Activated B cell treated with CpG ODN at 0.5 μM for 24 hours (primary cell): ENCODE measurements around the gene ANKFY1. TPM values are rescaled to one million over a fixed set of nuclear protein-coding genes. Genes with fewer than 3 reads are reported as not detected.

Experiments used
- ATAC-seq: fragments of 200-7000 bp; cut with Tn5 transposase; one replicate; pipeline ENCODE4 v1.10.0; 2021; ENCODE audit warnings: low read depth, mild to moderate bottlenecking, moderate library complexity
- CTCF ChIA-PET: fragments of 350-600 bp; sonication (Branson Sonifier 250); formaldehyde crosslinking; loops from one replicate; lab custom pipeline; 2021; ENCODE audit warnings: antibody characterized with exemption; lab: Charles Lee
- POLR2A ChIA-PET: fragments of 350-600 bp; sonication (Branson Sonifier 250); formaldehyde crosslinking; loops from one replicate; lab custom pipeline; 2021; ENCODE audit warnings: antibody characterized with exemption; lab: Charles Lee
- DNase-seq: peaks from one replicate; pipeline ENCODE4 v3.0.0; 2022
- H3K27ac Mint-ChIP-seq: one replicate; pipeline ENCODE4 v1.8.0; 2020; ENCODE audit warnings: mixed read lengths
- H3K27me3 Mint-ChIP-seq: one replicate; pipeline ENCODE4 v1.8.0; 2021; ENCODE audit warnings: mixed read lengths
- H3K36me3 Mint-ChIP-seq: one replicate; pipeline ENCODE4 v1.8.0; 2021; ENCODE audit warnings: low read depth, mixed read lengths
- H3K4me1 Mint-ChIP-seq: one replicate; pipeline ENCODE4 v1.8.0; 2021; ENCODE audit warnings: mixed read lengths
- H3K4me3 Mint-ChIP-seq: one replicate; pipeline ENCODE4 v1.8.0; 2020; ENCODE audit warnings: mild to moderate bottlenecking, mixed read lengths
- H3K9me3 Mint-ChIP-seq: one replicate; pipeline ENCODE4 v1.8.0; 2020; ENCODE audit warnings: mixed read lengths
- CTCF ChIP-seq: fragments of 200-600 bp; IDR thresholded peaks from one replicate; pipeline ENCODE4 v1.8.0; 2022; ENCODE audit warnings: antibody characterized with exemption, mild to moderate bottlenecking
- intact Hi-C: fragments of 100-400 bp; cut with micrococcal nuclease; formaldehyde crosslinking; loops from one replicate; pipeline ENCODE4 v1.15.1; 2024
- total RNA-seq: library from RNA; stranded (reverse); gene quantifications from 2 replicates; pipeline ENCODE4 v1.2.3, GENCODE V29; 2022

The ANKFY1 gene
- total RNA-seq, 1 donor from 2014 or later, result 50.2 TPM

GRCh38 chr17:4270736-4271135 is 7.0 kb upstream of the ANKFY1 start:
- ChIA-PET POLR2A (no interaction called here), CTCF (no interaction called here)
- DNase-seq (no peak), ATAC-seq (no peak)
- Mint-ChIP-seq H3K9me3 (no peaks in the 10 kb centered on the region), H3K27me3 (no peaks in the 10 kb centered on the region), H3K36me3 (peaks cover 42% of the 10 kb centered on the region), H3K4me1 (no peaks in the 10 kb centered on the region), H3K4me3 (no peak overlapping the region), H3K27ac (no peak overlapping the region)
- intact Hi-C loops, result no loop called here
- TF ChIP-seq CTCF, result no peak

GRCh38 chr17:4269915-4270314 is 6.1 kb upstream of the ANKFY1 start:
- Mint-ChIP-seq H3K4me1 (peaks cover 2% of the 10 kb centered on the region), H3K9me3 (no peaks in the 10 kb centered on the region), H3K36me3 (peaks cover 40% of the 10 kb centered on the region), H3K27ac (no peak overlapping the region), H3K27me3 (no peaks in the 10 kb centered on the region), H3K4me3 (no peak overlapping the region)
- ChIA-PET CTCF (no interaction called here), POLR2A (no interaction called here)
- ATAC-seq, result no peak
- intact Hi-C loops, result no loop called here
- no peak for DNase-seq
- no peak for TF ChIP-seq CTCF

GRCh38 chr17:4267402-4267801 is 3.6 kb upstream of the ANKFY1 start:
- H3K4me1 Mint-ChIP-seq, result peaks cover 21% of the 10 kb centered on the region
- POLR2A ChIA-PET, result no interaction called here
- intact Hi-C loops, result no loop called here
- DNase-seq, result no peak
- H3K9me3 Mint-ChIP-seq, result no peaks in the 10 kb centered on the region
- no peak overlapping the region for H3K4me3 Mint-ChIP-seq
- no peaks in the 10 kb centered on the region for H3K27me3 Mint-ChIP-seq
- no peak for TF ChIP-seq CTCF
- CTCF ChIA-PET, result no interaction called here
- H3K36me3 Mint-ChIP-seq, result peaks cover 35% of the 10 kb centered on the region
- ATAC-seq, result no peak
- no peak overlapping the region for H3K27ac Mint-ChIP-seq

- Mint-ChIP-seq H3K4me3 (no peak overlapping the region), H3K9me3 (no peaks in the 10 kb centered on the region), H3K4me1 (peaks cover 28% of the 10 kb centered on the region), H3K36me3 (peaks cover 31% of the 10 kb centered on the region), H3K27ac (no peak overlapping the region), H3K27me3 (no peaks in the 10 kb centered on the region)
- no peak for DNase-seq
- intact Hi-C loops, result no loop called here
- TF ChIP-seq CTCF, result no peak
- CTCF ChIA-PET, result no interaction called here
- POLR2A ChIA-PET, result no interaction called here
- no peak for ATAC-seq
These were observed 2.8 kb upstream of the ANKFY1 start for GRCh38 chr17:4266550-4266949.

GRCh38 chr17:4262703-4263102 is 1.1 kb downstream of the ANKFY1 start:
- no peak for ATAC-seq
- Mint-ChIP-seq H3K4me1 (peaks cover 35% of the 10 kb centered on the region), H3K36me3 (peaks cover 24% of the 10 kb centered on the region), H3K27me3 (no peaks in the 10 kb centered on the region), H3K27ac (peak overlapping the region; percentile 71), H3K4me3 (peak overlapping the region; percentile 91), H3K9me3 (no peaks in the 10 kb centered on the region)
- no peak for TF ChIP-seq CTCF
- intact Hi-C loops, result loop anchor here (1.0 to 5.0 kb wide), 3 partner anchors 45 to 120 kb away; partner anchors contain the start of genes CYB5D2 and ZZEF1
- ChIA-PET CTCF (no interaction called here), POLR2A (interaction anchor here (0.5 to 1.2 kb wide), 2 partner anchors 126 to 533 kb away, joined by 3 read pairs; partner anchors contain the start of gene PSMB6)
- no peak for DNase-seq
